A673 (cell line): ENCODE data around the gene SMYD3.

Experiments
- EZH2 ChIP-seq: fragments of 200-600 bp; sonication (generic); IDR thresholded peaks from 2 replicates; pipeline ENCODE4 v1.6.1; 2017; ENCODE audit warnings: borderline replicate concordance, low read depth, mild to moderate bottlenecking, mixed read lengths, antibody characterized with exemption, low read length; ENCODE audit not compliant: poor library complexity, severe bottlenecking
- TF ChIP-seq, protein P1 (sequence below): fragments of 300-800, 200-600 bp; sonication (generic); conservative IDR thresholded peaks from 2 replicates; pipeline ENCODE4 v1.5.1; 2017; ENCODE audit warnings: low read depth, mild to moderate bottlenecking, antibody characterized with exemption, low read length, moderate library complexity, mixed read lengths

DNA sequence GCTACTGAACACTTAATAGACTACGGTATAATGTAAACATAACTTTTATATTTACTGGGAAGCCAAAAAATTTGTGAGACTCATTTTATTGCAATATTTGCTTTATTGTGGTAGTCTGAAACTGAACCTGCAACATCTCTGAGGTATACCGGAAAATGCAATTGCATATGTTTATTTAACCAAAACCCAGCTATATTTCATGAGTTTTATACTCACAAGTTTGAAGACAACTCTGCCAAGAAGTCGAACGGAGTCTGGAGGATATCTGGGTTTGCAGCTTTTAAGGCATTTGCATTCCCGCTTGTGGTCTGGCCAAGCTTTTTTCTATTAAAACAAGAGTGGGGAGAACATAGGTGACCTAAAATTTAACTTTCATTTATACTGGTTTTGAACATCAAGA lies 171.9 kb downstream of the SMYD3 start:
- TF ChIP-seq, protein P1, sequence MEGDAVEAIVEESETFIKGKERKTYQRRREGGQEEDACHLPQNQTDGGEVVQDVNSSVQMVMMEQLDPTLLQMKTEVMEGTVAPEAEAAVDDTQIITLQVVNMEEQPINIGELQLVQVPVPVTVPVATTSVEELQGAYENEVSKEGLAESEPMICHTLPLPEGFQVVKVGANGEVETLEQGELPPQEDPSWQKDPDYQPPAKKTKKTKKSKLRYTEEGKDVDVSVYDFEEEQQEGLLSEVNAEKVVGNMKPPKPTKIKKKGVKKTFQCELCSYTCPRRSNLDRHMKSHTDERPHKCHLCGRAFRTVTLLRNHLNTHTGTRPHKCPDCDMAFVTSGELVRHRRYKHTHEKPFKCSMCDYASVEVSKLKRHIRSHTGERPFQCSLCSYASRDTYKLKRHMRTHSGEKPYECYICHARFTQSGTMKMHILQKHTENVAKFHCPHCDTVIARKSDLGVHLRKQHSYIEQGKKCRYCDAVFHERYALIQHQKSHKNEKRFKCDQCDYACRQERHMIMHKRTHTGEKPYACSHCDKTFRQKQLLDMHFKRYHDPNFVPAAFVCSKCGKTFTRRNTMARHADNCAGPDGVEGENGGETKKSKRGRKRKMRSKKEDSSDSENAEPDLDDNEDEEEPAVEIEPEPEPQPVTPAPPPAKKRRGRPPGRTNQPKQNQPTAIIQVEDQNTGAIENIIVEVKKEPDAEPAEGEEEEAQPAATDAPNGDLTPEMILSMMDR = no peak
- TF ChIP-seq EZH2 = no peak
